Measurements from ENCODE around the gene C3orf85.

DNA sequence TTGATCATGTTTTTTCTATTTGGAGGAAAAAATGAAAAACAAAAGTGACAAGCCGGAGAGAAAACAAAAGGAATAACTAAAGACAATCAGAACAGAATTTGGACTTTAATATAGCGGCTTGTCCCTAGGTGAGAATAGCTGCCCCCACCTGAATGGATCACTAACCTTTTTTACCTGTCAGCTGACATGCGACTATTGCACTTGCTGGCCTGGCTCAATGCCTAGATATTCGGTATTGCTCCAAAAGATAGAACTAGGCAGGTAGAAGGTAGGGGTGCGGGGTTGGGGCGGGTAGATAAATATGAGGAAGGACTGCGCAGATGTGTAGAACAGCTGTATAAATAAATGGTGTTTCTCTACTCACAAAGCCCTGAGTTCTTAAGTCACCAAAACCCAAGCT lies 17.9 kb upstream of the C3orf85 start:
- TF ChIP-seq, protein P1, sequence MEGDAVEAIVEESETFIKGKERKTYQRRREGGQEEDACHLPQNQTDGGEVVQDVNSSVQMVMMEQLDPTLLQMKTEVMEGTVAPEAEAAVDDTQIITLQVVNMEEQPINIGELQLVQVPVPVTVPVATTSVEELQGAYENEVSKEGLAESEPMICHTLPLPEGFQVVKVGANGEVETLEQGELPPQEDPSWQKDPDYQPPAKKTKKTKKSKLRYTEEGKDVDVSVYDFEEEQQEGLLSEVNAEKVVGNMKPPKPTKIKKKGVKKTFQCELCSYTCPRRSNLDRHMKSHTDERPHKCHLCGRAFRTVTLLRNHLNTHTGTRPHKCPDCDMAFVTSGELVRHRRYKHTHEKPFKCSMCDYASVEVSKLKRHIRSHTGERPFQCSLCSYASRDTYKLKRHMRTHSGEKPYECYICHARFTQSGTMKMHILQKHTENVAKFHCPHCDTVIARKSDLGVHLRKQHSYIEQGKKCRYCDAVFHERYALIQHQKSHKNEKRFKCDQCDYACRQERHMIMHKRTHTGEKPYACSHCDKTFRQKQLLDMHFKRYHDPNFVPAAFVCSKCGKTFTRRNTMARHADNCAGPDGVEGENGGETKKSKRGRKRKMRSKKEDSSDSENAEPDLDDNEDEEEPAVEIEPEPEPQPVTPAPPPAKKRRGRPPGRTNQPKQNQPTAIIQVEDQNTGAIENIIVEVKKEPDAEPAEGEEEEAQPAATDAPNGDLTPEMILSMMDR (IDR thresholded peaks at IDR 0.05), result no peak
- no peak for TF ChIP-seq EZH2 (IDR thresholded peaks at IDR 0.05)

All from neural progenitor cell (in vitro differentiated cells).